GM10266 (cell line): Measurements from ENCODE around the gene DBH.
"Not testable (repeated sequence)": the region's sequence is repeated elsewhere in the genome, so short reads cannot be mapped to it uniquely, and the experiment has no call there.

Source experiments
- DNase-seq: peaks from one replicate; pipeline ENCODE4 v3.0.0; 2012; ENCODE audit errors: extremely low spot score
- TF ChIP-seq, protein P1 (sequence below): IDR thresholded peaks from 2 replicates; pipeline ENCODE4 v1.5.1; 2012; ENCODE audit warnings: mild to moderate bottlenecking, low read depth; ENCODE audit not compliant: control insufficient read depth, insufficient read depth; ENCODE audit errors: missing control alignments

DBH gene

DNA sequence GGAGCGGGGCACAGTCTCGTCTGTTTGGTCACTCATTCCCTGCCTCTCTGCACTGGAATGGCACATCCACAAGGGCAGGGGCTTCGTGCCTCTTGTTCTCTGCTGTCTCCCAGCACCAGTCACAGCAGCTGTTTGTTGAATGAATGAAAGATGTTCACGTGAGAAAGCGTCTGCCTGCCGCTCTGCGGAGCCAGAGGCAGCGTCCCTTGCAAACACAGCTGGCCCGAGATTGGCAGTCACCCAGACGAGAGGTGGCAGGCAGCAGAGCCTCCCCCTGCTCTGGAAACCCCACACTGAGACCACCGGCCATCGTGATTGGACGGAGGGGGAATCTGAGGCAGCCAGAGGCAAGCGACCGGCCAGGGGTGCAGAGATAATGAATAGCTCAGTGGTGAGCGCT lies 21.0 kb upstream of the DBH start:
- TF ChIP-seq, protein P1, sequence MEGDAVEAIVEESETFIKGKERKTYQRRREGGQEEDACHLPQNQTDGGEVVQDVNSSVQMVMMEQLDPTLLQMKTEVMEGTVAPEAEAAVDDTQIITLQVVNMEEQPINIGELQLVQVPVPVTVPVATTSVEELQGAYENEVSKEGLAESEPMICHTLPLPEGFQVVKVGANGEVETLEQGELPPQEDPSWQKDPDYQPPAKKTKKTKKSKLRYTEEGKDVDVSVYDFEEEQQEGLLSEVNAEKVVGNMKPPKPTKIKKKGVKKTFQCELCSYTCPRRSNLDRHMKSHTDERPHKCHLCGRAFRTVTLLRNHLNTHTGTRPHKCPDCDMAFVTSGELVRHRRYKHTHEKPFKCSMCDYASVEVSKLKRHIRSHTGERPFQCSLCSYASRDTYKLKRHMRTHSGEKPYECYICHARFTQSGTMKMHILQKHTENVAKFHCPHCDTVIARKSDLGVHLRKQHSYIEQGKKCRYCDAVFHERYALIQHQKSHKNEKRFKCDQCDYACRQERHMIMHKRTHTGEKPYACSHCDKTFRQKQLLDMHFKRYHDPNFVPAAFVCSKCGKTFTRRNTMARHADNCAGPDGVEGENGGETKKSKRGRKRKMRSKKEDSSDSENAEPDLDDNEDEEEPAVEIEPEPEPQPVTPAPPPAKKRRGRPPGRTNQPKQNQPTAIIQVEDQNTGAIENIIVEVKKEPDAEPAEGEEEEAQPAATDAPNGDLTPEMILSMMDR: no peak
- DNase-seq: no peak

DNA sequence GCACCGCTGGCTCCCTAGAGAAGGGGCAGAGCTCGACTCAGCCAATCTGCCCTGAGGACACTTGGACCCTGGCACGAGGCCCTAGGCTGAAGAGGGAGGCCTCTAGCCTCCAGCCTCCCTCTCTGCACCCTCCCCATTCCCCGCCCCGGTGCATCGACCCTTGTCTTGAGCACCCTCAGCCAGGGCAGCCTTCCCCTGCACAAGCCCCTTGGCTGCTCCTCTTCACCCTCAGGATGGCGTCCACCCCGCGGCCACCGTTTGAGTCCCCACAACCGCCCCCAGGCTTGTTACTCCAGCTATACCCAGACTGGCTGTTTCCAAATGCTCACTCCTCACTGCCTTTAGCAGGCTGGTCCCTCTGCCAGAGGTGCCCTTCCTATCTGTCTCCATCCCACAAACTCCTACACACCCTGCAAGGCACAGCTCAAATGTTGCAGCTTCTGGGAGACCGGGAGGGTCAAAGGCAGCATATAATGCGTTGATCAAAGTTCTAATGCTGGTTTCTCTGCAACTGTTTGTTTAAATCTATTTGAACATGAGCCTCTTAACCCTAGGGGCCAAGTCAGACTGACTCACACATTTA lies 20.5 kb upstream of the DBH start:
- TF ChIP-seq, protein P1: no peak
- no peak for DNase-seq

DNA sequence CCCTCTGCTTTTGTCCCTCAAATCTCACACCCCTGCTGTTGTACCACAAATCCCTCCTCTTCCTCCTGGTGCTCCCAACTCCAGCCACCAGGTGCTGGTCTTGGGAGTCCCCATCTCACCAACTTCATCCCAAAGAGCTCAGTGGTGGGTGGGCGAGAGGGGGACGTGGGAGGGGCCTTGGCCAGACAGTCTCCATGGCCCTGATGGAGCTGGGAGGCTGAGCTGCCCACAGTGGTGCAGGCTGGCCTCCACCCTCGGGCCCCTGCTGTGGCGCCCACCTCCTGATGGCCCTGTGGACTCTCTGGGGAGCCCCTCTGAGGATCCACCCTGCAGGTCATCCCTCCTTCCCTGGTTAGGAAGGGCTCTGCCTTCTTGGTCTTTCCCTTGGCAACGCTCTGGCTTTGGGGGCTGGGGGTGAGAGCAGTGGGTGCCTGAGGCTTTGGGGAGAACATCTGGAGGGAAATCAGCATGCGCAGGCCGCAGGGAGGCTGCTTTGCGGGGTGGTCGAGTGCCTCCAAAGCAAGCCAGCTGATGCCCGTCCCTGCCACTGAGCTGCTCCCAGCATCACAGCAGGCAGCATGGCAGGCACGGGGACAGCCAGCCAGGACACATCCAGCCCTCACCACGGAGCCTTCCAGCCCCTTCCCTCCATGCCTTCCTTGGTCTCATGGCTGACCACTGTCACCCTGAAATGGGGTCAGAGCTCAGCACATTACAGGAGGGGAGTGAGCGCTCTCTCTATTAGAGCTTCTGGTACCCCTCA lies 19.3 kb upstream of the DBH start:
- no peak for DNase-seq
- TF ChIP-seq, protein P1: no peak

DNA sequence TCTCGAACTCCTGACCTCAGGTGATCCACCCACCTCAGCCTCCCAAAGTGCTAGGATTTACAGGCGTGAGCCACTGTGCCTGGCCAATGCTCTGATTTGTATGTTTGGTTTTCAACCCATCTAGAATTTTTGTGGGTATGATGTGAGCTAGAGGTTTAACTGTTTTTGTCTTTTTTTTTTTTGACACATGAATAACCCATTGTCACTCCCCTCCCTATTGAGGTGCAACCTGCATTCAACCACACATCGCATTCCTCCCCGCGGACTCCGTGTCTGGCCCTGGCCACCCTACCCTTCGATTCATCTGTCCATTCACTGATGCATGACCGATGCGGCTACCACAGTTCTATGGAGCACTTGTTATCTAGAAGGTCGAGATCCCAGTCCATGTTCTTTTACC lies 17.4 kb upstream of the DBH start:
- DNase-seq: no peak

DNA sequence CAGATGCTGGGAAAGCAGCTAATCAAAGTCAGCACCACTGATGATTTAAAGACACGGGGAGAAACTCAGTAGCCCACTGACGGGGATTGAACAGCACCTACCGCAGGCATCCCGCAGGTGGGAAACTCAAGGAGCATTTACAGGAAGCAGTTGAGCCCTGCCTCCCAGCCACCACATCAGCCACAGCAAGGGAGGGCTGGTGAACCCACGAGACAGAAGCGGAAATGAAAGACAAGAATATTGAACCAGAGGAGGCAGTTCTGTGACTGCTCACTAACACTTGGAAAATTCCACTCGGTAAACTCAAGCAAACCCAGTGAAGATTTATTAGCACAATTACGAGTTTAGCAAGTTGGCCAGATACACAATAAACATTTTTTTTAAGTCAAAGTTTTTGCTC lies 16.4 kb upstream of the DBH start:
- TF ChIP-seq, protein P1: no peak
- peak; percentile 47 for DNase-seq

More for the DNA sequence above, 17.4 kb upstream of the DBH start:
- TF ChIP-seq, protein P1: no peak

DNA sequence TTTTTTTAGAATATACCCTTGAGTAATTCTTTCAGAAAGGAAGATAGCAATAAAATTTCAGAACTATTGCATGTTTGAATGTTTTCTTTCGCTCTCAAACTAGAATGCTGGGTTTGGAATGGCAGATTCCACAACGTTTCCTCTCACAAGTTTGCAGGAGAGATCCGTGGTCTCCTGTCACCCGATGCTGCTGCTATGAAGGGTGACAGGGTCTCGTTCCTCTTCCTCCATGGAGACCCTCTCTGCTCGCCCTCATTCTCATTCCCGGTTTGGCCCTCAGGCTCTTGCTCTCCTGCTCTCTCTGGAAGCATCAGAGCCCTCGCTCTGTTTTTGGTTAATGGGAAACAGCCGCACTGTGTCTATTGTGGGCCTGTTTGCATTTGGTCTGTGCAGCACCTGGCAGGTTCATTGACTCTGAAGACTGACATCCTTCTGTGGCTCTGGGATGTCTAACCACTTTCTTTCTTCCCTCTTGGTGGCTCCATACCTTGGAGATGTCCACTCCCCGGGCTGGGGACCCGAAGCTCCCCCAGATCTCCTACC lies 14.4 kb upstream of the DBH start:
- no peak for DNase-seq
- TF ChIP-seq, protein P1: no peak

DNA sequence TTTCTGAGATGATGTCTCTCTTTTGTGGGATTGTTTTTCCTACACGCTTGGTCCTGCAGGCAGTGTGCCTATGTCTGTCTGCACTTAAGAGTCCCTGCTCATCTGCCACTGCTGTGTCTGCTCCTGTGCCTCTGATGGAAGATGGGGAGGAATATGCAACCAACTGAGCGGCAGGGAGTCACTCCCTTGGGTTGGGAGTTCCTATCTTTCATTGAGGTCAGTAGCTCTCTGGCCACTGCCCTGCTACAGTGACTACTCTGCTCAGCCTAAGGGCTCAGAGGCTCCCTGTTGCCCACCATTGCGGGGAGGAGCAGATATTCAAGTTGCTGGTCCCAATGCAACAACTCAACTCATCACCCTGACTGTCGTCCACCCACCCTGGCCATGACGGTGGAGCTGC lies 13.6 kb upstream of the DBH start:
- DNase-seq: no peak
- TF ChIP-seq, protein P1: no peak

DNA sequence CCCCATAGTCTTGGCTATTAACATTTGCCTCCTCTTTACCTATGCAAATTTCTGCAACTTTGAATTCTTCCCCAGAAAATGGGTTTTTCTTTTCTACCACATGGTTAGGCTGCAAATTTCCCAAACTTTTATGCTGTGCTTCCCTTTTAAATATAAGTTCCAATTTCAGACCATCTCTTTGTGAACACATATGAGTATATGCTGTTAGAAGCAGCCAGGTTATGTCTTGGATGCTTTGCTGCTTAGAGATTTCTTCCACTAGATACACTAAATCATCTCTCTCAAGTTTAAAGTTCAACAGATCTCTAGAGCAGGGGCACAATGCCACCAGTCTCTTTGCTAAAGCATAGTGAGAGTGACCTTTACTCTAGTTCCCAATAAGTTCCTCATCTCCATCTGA lies 10.2 kb upstream of the DBH start:
- DNase-seq: not testable (repeated sequence)
